ES-I3 (cell line): ENCODE data around the gene TRIM31.

ENCODE experiments used
- H3K36me3 ChIP-seq: 2 replicates; pipeline ENCODE4 v1.6.1; 2013; ENCODE audit warnings: mild to moderate bottlenecking, low read length, control low read depth, moderate library complexity; ENCODE audit not compliant: insufficient read depth
- H3K4me1 ChIP-seq: 2 replicates; pipeline ENCODE4 v1.6.1; 2013; ENCODE audit warnings: mild to moderate bottlenecking, control low read depth, low read length; ENCODE audit not compliant: insufficient read depth
- H3K9ac ChIP-seq: 2 replicates; pipeline ENCODE4 v1.6.1; 2013; ENCODE audit warnings: low read depth, mild to moderate bottlenecking, low read length, moderate library complexity
- H3K9me3 ChIP-seq: 2 replicates; pipeline ENCODE4 v1.6.1; 2013; ENCODE audit warnings: mild to moderate bottlenecking, low read length, moderate library complexity; ENCODE audit not compliant: control insufficient read depth, insufficient read depth

TRIM31 gene

DNA sequence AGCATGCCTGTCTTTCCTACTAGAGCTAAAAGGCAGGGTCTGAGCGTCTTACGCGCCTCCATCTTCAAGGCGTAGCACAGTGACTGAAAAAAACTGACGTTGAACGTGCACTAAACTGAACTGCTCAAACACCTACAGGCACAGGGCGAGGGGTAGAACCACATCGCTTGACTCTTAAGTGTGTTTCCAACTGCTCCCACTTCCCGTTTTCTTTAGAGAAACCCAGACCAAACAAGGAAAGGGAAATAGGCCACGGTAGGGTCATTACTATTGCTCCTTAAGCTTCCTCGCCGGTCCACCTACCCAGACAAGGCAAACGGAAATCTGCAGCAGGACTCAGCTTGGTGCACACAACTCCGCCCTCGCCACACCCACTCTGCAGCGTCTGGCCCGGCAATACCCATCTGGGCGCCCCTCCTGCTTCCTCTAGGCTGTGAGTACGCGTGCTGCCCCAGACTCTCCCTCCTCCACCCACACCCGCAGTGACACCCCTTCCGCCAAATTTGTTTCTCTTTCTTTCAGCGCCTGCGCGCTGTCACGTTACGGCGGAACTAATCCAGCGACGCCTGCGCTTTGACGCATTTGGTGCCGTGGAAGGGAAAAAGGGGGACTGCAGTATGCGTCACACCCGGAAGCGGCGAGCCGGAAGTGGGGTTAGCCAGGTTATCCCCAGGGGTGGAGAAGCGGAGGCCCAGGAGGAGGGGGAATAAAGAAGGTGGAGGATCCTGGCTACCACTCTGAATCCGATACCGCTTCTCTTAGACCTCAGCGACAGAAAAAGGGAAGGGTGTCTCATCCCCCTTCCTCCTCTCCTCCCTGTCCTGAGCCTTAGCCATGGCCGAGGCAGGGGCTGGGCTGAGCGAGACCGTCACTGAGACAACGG lies 46.1 kb downstream of the TRIM31 start, which contains the start of gene PPP1R11:
TSS of gene PPP1R11 (plus strand) at position 622 of the 883 bp plus-strand sequence. CDS start at position 835, 213 bp downstream.
- no peaks in the 10 kb centered on the region; the same call in 1 of the 2 replicates for H3K36me3 ChIP-seq
- peak within 1 kb of the TSS; percentile 67 for H3K9ac ChIP-seq

DNA sequence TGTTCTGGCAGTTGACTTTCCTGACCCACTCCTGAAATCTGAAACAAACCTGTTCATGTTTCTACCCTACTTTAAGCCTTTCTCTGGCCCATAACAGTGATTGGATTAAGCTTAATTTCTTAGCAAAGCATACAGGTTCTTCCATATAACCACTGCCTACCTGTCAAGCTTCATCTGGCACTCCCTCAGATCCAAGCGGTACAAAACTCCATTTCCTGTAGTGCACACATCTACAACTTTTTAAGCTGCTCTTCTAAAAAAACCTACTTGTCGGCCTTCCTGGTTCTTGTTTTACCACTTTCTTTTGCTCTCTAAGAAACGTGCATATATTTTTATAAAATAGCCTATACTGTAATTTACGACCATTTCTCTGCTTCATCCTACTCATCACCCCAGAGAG lies 46.8 kb downstream of the TRIM31 start:
- H3K9ac ChIP-seq = peak overlapping the region; percentile 67
- H3K4me1 ChIP-seq = no peaks in the 10 kb centered on the region; the same call in 1 of the 2 replicates
- H3K9me3 ChIP-seq = no peaks in the 10 kb centered on the region
- H3K36me3 ChIP-seq = no peaks in the 10 kb centered on the region; the same call in 1 of the 2 replicates

More for the DNA sequence above, 46.1 kb downstream of the TRIM31 start, which contains the start of gene PPP1R11:
- no peaks in the 10 kb centered on the region; the same call in 1 of the 2 replicates for H3K4me1 ChIP-seq
- no peaks in the 10 kb centered on the region for H3K9me3 ChIP-seq

DNA sequence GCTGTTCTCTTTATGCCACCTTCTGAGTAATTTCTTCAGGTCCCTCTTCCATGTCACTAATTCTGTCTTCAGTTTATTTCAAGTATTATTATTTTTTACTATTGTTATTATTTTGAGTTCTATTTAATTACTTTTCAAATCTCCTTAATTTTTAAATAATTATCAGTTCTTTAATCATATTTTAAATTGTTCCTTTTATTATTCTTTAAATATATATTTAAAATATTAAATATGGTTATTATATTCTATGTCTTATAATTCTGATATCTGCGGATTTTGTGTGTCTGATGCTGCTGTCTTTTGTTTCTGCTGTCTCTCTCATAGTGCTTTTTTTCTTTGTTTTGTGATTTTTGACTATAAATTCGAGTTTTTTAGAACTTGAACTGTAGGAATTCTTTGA lies 49.6 kb downstream of the TRIM31 start:
- H3K4me1 ChIP-seq = peaks cover 4% of the 10 kb centered on the region

DNA sequence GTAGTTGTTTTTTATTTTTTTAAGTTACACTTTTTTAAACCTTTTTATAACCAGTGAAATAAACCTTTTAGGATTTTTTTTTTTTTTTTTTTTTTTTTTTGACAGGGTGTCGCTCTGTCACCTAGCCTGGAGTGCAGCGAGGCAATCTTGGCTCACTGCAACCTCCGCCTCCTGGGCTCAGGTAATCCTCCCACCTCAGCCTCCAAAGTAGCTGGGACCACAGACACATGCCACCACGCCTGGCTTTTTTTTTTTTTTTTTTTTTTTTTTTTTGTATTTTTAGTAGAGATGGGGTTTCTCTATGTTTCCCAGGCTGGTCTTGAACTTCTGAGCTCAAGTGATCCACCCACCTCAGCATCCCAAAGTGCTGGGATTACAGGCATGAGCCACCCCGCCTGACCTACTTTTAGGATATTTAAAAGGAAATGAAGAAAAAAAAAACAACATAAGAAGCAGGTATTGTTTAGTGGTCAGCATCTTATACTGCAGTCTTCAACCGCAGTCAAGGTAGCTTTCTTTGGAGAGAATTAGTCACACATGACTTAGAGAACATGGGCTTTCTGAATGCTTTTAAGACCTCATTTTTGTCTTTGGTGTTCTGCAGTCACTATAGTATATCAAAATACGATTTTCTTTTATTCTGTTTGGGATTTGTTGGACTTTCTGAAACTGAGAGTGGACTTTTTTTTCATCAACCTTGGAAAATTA lies 50.3 kb downstream of the TRIM31 start:
- peak overlapping the region; percentile 88; the same call in 1 of the 2 replicates for H3K9ac ChIP-seq
- H3K9me3 ChIP-seq = no peaks in the 10 kb centered on the region
- H3K4me1 ChIP-seq = peaks cover 4% of the 10 kb centered on the region
- H3K36me3 ChIP-seq = no peaks in the 10 kb centered on the region; the same call in 1 of the 2 replicates

More for the DNA sequence above, 49.6 kb downstream of the TRIM31 start:
- H3K36me3 ChIP-seq = no peaks in the 10 kb centered on the region; the same call in 1 of the 2 replicates
- no peak overlapping the region for H3K9ac ChIP-seq
- no peaks in the 10 kb centered on the region for H3K9me3 ChIP-seq

DNA sequence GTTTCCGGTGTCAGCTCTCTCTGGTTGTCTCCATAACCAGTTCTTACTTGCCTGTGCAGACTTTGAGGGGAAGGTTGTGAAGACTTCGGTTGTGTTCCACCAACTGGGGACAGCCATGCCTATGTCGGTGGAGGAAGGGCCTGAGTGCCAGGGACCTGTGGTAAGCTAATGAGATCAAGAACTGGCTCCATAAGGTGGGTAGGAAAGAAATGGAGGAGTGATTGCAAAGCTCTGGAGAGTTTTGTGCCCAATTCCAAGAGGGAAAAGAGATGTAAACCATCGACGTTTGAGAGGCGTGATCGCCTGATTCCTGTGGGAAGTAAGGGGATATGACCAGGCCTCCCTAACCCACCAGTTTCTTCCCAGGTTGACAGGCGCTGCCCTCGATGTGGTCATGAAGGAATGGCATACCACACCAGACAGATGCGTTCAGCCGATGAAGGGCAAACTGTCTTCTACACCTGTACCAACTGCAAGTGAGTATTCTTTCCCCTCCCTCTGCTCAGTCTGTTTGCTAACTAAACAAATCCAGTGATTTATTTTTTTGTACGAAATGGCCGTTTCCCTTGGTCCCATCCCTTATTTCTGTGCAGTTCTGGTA lies 50.9 kb downstream of the TRIM31 start:
- Histone ChIP-seq H3K36me3 (no peaks in the 10 kb centered on the region; the same call in 1 of the 2 replicates), H3K9ac (peak overlapping the region; percentile 88), H3K9me3 (no peaks in the 10 kb centered on the region), H3K4me1 (peaks cover 4% of the 10 kb centered on the region)

DNA sequence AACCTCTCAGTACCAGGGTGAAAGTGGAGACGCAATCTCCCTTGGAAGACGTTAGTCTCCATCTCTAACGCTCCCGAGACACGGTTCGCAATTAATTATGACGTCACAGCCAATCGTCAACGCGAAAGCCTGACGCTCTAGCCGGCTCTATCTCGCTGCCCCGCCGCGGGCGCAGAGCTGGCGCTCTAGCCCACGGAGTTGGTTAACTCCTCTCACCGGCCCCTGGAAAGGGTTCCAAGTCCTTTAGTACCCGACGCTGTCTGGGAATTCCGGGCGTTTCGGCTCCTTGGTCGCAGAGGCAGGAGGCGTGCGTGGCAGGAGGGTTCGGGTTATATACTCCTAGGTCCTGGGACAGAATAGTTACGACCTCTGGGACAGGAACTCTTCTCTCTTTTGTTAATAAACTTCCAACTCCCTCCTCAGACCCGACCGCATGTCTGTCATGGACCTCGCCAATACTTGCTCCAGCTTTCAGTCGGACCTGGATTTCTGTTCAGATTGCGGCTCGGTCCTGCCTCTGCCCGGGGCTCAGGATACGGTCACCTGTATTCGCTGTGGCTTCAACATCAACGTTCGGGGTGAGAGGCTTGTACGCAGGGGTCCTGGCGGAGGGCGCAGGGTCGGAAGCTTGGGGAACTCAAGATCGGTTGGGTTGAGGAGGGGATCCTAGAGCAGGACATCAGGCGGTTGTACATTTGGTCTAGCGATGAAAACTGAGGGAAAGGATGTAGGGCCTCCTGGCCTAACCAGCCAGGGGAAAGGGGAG lies 51.6 kb downstream of the TRIM31 start, which contains the start of gene POLR1H:
TSS of gene POLR1H (plus strand) at position 174 of the 766 bp plus-strand sequence. CDS start at position 434, 260 bp downstream.
- peak within 1 kb of the TSS; percentile 88 for H3K9ac ChIP-seq
- no peaks in the 10 kb centered on the region; the same call in 1 of the 2 replicates for H3K36me3 ChIP-seq
- no peaks in the 10 kb centered on the region for H3K9me3 ChIP-seq
- peaks cover 4% of the 10 kb centered on the region for H3K4me1 ChIP-seq

DNA sequence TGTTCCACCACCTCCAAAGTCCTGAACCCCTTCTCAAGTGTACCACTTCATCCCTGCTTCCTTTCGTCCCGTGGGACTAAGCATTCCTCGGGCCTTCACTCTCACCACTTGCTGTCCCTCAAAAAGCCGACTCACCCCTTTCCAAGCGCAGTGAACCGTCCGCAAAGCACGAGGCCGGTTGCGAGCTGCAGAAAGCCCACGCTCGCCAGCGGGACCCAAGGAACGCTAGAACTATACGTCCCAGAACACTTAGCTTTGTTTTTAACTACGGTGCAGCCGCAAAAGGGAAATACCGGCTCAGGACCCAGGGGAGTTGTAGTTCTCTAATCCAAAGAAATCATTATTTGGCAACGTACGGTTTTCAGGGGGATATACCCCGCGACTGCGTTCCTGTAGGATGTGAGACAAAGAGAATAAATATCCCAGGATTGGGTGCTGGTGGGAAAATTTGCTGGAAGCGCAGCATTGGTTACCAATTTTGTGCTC lies 52.2 kb downstream of the TRIM31 start:
- Histone ChIP-seq H3K9ac (peak overlapping the region; percentile 88), H3K4me1 (peaks cover 4% of the 10 kb centered on the region), H3K9me3 (no peaks in the 10 kb centered on the region), H3K36me3 (no peaks in the 10 kb centered on the region; the same call in 1 of the 2 replicates)

DNA sequence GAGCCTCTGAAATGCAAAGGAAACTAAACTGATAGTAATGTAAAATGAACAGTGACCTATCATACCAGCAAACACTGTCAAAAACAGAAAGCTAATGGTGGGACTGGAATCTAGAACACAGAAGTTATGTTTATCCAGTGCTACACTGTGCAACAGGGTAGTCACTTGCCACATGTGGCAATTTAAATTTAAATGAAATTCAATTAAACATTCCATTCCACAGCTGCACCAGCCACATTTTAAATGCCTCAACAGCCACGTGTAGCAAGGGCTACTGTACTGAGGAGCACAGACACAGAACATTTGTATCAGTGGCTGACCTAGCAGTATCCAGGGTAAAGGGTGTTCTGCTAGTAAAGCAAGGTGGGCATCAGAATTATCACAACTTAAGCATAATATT lies 57.4 kb downstream of the TRIM31 start:
- H3K36me3 ChIP-seq = no peaks in the 10 kb centered on the region; the same call in 1 of the 2 replicates
- no peak overlapping the region for H3K9ac ChIP-seq
- H3K9me3 ChIP-seq = no peaks in the 10 kb centered on the region
- peaks cover 4% of the 10 kb centered on the region for H3K4me1 ChIP-seq

DNA sequence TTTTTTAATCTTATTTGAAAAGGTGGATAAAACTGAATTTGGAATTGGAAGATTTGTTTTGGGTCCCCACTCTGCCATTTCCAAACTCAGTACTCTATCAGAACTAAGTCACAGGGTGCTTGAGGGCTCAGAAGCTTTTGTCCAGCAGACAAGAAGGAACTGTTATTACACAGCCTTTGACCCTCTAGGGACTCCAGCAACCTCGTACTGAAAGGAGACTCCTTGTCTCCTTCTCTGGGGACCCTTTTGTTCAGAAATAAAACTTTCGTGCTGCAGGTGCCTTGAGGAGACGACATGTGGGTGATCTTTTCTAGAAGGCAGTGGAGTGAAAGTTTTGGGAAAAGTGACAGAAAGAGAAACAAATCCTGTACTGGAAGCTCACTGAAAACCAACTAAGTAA lies 59.2 kb downstream of the TRIM31 start:
- Histone ChIP-seq H3K4me1 (no peaks in the 10 kb centered on the region), H3K9me3 (no peaks in the 10 kb centered on the region), H3K36me3 (no peaks in the 10 kb centered on the region; the same call in 1 of the 2 replicates), H3K9ac (no peak overlapping the region)
